IMR-90 (cell line): ENCODE results near the gene ZNF446. TPM values are rescaled to one million over a fixed set of nuclear protein-coding genes. Genes with fewer than 3 reads are reported as not detected.

Experiments used
- ATAC-seq: fragments of 200-7000 bp; cut with Tn5 transposase; 2 replicates; pipeline ENCODE4 v1.9.1; 2020; ENCODE audit warnings: low read depth, mild to moderate bottlenecking, moderate library complexity
- BruUV-seq: library from RNA; stranded (reverse); fragments of 400-500 nt; replicated peaks from 2 replicates; lab custom pipeline; 2021; lab: Mats Ljungman, UMichigan
- CTCF ChIA-PET: fragments of 300-600 bp; formaldehyde crosslinking; extraction: SDS; loops from one replicate; lab custom pipeline; 2021; ENCODE audit warnings: antibody characterized with exemption; lab: Yijun Ruan, JAX
- POLR2A ChIA-PET: fragments of 300-600 bp; sonication (Branson Sonifier 250); formaldehyde crosslinking; loops from one replicate; lab custom pipeline; 2022; ENCODE audit warnings: antibody characterized with exemption; ENCODE audit not compliant: unreplicated experiment; lab: Charles Lee
- DNase-seq: peaks from one replicate; pipeline ENCODE4 v3.0.0; 2013
- H2AFZ ChIP-seq: replicated peaks from 2 replicates; pipeline ENCODE3; 2013; ENCODE audit warnings: low read length, mild to moderate bottlenecking; ENCODE audit not compliant: poor library complexity
- H2AK5ac ChIP-seq: 2 replicates; pipeline ENCODE4 v1.6.1; 2013; ENCODE audit warnings: low read depth, low read length, inconsistent platforms
- H2AK9ac ChIP-seq: replicated peaks from 2 replicates; pipeline ENCODE3; 2013; ENCODE audit warnings: mild to moderate bottlenecking, low read depth, low read length, moderate library complexity; ENCODE audit not compliant: poor library complexity
- H2BK120ac ChIP-seq: 2 replicates; pipeline ENCODE4 v1.6.1; 2013; ENCODE audit warnings: low read depth, low read length, inconsistent platforms
- H2BK15ac ChIP-seq: 3 replicates; pipeline ENCODE4 v1.6.1; 2013; ENCODE audit warnings: low read depth, low read length, inconsistent platforms
- H2BK20ac ChIP-seq: 2 replicates; pipeline ENCODE4 v1.6.1; 2013; ENCODE audit warnings: low read depth, mild to moderate bottlenecking, inconsistent platforms, low read length, moderate library complexity
- H2BK5ac ChIP-seq: 2 replicates; pipeline ENCODE4 v1.6.1; 2013; ENCODE audit warnings: mild to moderate bottlenecking, low read depth, low read length, inconsistent platforms; ENCODE audit not compliant: poor library complexity, severe bottlenecking
- H3K14ac ChIP-seq: replicated peaks from 2 replicates; pipeline ENCODE4 v1.6.1; 2013; ENCODE audit warnings: low read depth, low read length, inconsistent platforms
- H3K18ac ChIP-seq: 2 replicates; pipeline ENCODE4 v1.6.1; 2013; ENCODE audit warnings: low read depth, low read length, control low read depth
- H3K23ac ChIP-seq: 2 replicates; pipeline ENCODE4 v1.6.1; 2013; ENCODE audit warnings: low read depth, low read length, inconsistent platforms
- H3K27ac ChIP-seq: 2 replicates; pipeline ENCODE4 v1.5.1; 2013; ENCODE audit warnings: mild to moderate bottlenecking, control low read depth, low read length; ENCODE audit not compliant: insufficient read depth
- H3K27me3 ChIP-seq: 2 replicates; pipeline ENCODE4 v1.6.1; 2013; ENCODE audit warnings: low read length; ENCODE audit not compliant: control insufficient read depth, insufficient read depth
- H3K36me3 ChIP-seq: 2 replicates; pipeline ENCODE4 v1.6.1; 2013; ENCODE audit warnings: low read length, mixed read lengths; ENCODE audit not compliant: control insufficient read depth, insufficient read depth
- H3K4ac ChIP-seq: 2 replicates; pipeline ENCODE4 v1.6.1; 2013; ENCODE audit warnings: low read depth, low read length, inconsistent platforms
- H3K4me1 ChIP-seq: 2 replicates; pipeline ENCODE4 v1.6.1; 2013; ENCODE audit warnings: low read length, mixed read lengths; ENCODE audit not compliant: control insufficient read depth, insufficient read depth
- H3K4me2 ChIP-seq: 2 replicates; pipeline ENCODE4 v1.6.1; 2013; ENCODE audit warnings: low read depth, mild to moderate bottlenecking, control low read depth, low read length, moderate library complexity
- H3K4me3 ChIP-seq: 2 replicates; pipeline ENCODE4 v1.5.1; 2013; ENCODE audit warnings: low read depth, mild to moderate bottlenecking, control low read depth, low read length, moderate library complexity; ENCODE audit not compliant: insufficient read depth
- H3K56ac ChIP-seq: 2 replicates; pipeline ENCODE4 v1.6.1; 2013; ENCODE audit warnings: low read length, inconsistent platforms; ENCODE audit not compliant: insufficient read depth; ENCODE audit errors: extremely low read depth
- H3K79me1 ChIP-seq, 2 experiments: 2 replicates each; pipeline ENCODE4 v1.6.1; 2013; ENCODE audit warnings: low read length in 2 of 2, inconsistent platforms in 1 of 2, low read depth in 1 of 2
- H3K9ac ChIP-seq: 2 replicates; pipeline ENCODE4 v1.6.1; 2013; ENCODE audit warnings: low read depth, low read length, control low read depth
- H3K9me1 ChIP-seq: 2 replicates; pipeline ENCODE4 v1.6.1; 2013; ENCODE audit warnings: low read length, inconsistent platforms; ENCODE audit not compliant: insufficient read depth
- H3K9me3 ChIP-seq: 2 replicates; pipeline ENCODE4 v1.6.1; 2013; ENCODE audit warnings: low read length; ENCODE audit not compliant: control insufficient read depth, insufficient read depth
- H4K20me1 ChIP-seq: 2 replicates; pipeline ENCODE4 v1.6.1; 2013; ENCODE audit warnings: low read length, inconsistent platforms; ENCODE audit not compliant: insufficient read depth
- H4K5ac ChIP-seq: 2 replicates; pipeline ENCODE4 v1.6.1; 2013; ENCODE audit warnings: mild to moderate bottlenecking, low read depth, low read length, control low read depth
- H4K8ac ChIP-seq, 2 experiments: 2 replicates each; pipeline ENCODE4 v1.6.1; 2013; ENCODE audit warnings: low read depth in 2 of 2, low read length in 2 of 2, control low read depth in 1 of 2, inconsistent platforms in 1 of 2
- H4K91ac ChIP-seq: 2 replicates; pipeline ENCODE4 v1.6.1; 2013; ENCODE audit warnings: low read depth, low read length, inconsistent platforms; ENCODE audit not compliant: insufficient read depth
- BHLHE40 ChIP-seq: fragments of 150-350 bp; IDR thresholded peaks from 2 replicates; pipeline ENCODE4 v1.6.1; 2016; ENCODE audit warnings: mild to moderate bottlenecking, low read depth, low read length
- CEBPB ChIP-seq: IDR thresholded peaks from 2 replicates; pipeline ENCODE4 v1.6.1; 2012; ENCODE audit warnings: low read depth, low read length, improper control_type of control experiment
- CHD1 ChIP-seq: IDR thresholded peaks from 2 replicates; pipeline ENCODE4 v1.6.1; 2012; ENCODE audit warnings: low read depth, low read length, improper control_type of control experiment
- CTCF ChIP-seq: conservative IDR thresholded peaks from 2 replicates; pipeline ENCODE4 v1.5.1; 2012; ENCODE audit warnings: mild to moderate bottlenecking, low read depth, low read length, improper control_type of control experiment
- ELK1 ChIP-seq: fragments of 150-350 bp; IDR thresholded peaks from 2 replicates; pipeline ENCODE4 v1.6.1; 2016; ENCODE audit warnings: low read depth, mild to moderate bottlenecking, low read length, moderate library complexity, borderline replicate concordance
- FOS ChIP-seq: fragments of 150-350 bp; IDR thresholded peaks from 2 replicates; pipeline ENCODE4 v1.6.1; 2016; ENCODE audit warnings: low read depth, low read length
- MAFK ChIP-seq: IDR thresholded peaks from 2 replicates; pipeline ENCODE4 v1.6.1; 2012; ENCODE audit warnings: low read depth, low read length, improper control_type of control experiment
- MAZ ChIP-seq: IDR thresholded peaks from 2 replicates; pipeline ENCODE4 v1.6.1; 2012; ENCODE audit warnings: low read depth, mild to moderate bottlenecking, low read length, improper control_type of control experiment, moderate library complexity, borderline replicate concordance
- MXI1 ChIP-seq: IDR thresholded peaks from 2 replicates; pipeline ENCODE4 v1.6.1; 2012; ENCODE audit warnings: low read depth, mild to moderate bottlenecking, low read length, moderate library complexity, borderline replicate concordance
- NFE2L2 ChIP-seq: fragments of 150-350 bp; IDR thresholded peaks from 2 replicates; pipeline ENCODE4 v1.6.1; 2016; ENCODE audit warnings: low read depth, mild to moderate bottlenecking, low read length
- POLR2A ChIP-seq: IDR thresholded peaks from 2 replicates; pipeline ENCODE4 v1.6.1; 2012; ENCODE audit warnings: mild to moderate bottlenecking, low read depth, low read length
- RAD21 ChIP-seq: IDR thresholded peaks from 2 replicates; pipeline ENCODE4 v1.6.1; 2012; ENCODE audit warnings: low read length, improper control_type of control experiment
- RCOR1 ChIP-seq: IDR thresholded peaks from 2 replicates; pipeline ENCODE4 v1.6.1; 2012; ENCODE audit warnings: mild to moderate bottlenecking, low read length, improper control_type of control experiment; ENCODE audit not compliant: insufficient replicate concordance
- RFX5 ChIP-seq: IDR thresholded peaks from 2 replicates; pipeline ENCODE4 v1.8.0; 2012; ENCODE audit warnings: low read depth, mild to moderate bottlenecking, low read length, moderate library complexity
- SMC3 ChIP-seq: fragments of 150-350 bp; IDR thresholded peaks from 2 replicates; pipeline ENCODE4 v1.6.1; 2016; ENCODE audit warnings: low read depth, mild to moderate bottlenecking, antibody characterized with exemption, low read length, moderate library complexity
- USF2 ChIP-seq: fragments of 150-350 bp; IDR thresholded peaks from 2 replicates; pipeline ENCODE4 v1.6.1; 2017; ENCODE audit warnings: mild to moderate bottlenecking, antibody characterized with exemption, low read length, low read depth
- WGBS, 2 experiments: methylation state at CpG; one replicate each; pipeline versions ENCODE4 v1.1.5 to v1.1.7; 2013; ENCODE audit warnings: missing lambda C conversion rate in 2 of 2; ENCODE audit not compliant: insufficient read length in 1 of 2; ENCODE audit errors: extremely low coverage in 2 of 2; 5-methylcytosine and 5-hydroxymethylcytosine counted together
- dilution Hi-C: fragments of 300-500 bp; cut with HindIII; formaldehyde crosslinking; loops from one replicate; pipeline ENCODE4 v1.14.3; 2018; ENCODE audit warnings: low sequenced_read_pairs; ENCODE audit not compliant: unreplicated experiment
- in situ Hi-C: fragments of 300-500 bp; cut with MboI; formaldehyde crosslinking; loops from 3 replicates; pipeline ENCODE4 v1.14.3; 2019; ENCODE audit warnings: low sequenced_read_pairs, inconsistent platforms, mixed read lengths
- intact Hi-C: fragments of 100-400 bp; cut with micrococcal nuclease; formaldehyde crosslinking; loops from 2 replicates; pipeline ENCODE4 v1.10.0; 2022
- polyA plus RNA-seq, 3 experiments: library from polyadenylated mRNA; depleted of rRNA; stranded (reverse); fragments of >200 nt; gene quantifications; 2 replicates each; pipeline ENCODE4 v1.2.3, GENCODE V29; 2012; ENCODE audit warnings: low replicate concordance in 1 of 3
- total RNA-seq: library from RNA; depleted of rRNA; stranded (reverse); fragments of >200 nt; gene quantifications from 2 replicates; pipeline ENCODE4 v1.2.3, GENCODE V29; 2012

The ZNF446 gene
- total and polyA plus RNA-seq, 2 of the 4 experiments (the other 2 are of a cell fraction), result 4.8 to 6.9 TPM

GRCh38 chr19:58468216-58468839, 7.8 kb upstream of the ZNF446 start:
- DNase-seq (peak; percentile 9), ATAC-seq (no peak)
- Histone ChIP-seq H3K4me1 (peaks cover 7% of the 10 kb centered on the region), H2BK5ac (no peak overlapping the region), H4K5ac (no peak overlapping the region), H2AK5ac (peak overlapping the region; percentile 28), H3K14ac (no peak overlapping the region; the same call in 1 of the 2 replicates), H3K4me2 (no peak overlapping the region; the same call in 1 of the 2 replicates), H3K9ac (no peak overlapping the region), H3K36me3 (peaks cover 27% of the 10 kb centered on the region), H4K8ac (no peak overlapping the region), H4K20me1 (peaks cover 13% of the 10 kb centered on the region), H2AFZ (no peak overlapping the region), H3K23ac (peak overlapping the region; percentile 59; the same call in 1 of the 2 replicates), H3K9me1 (peaks cover 21% of the 10 kb centered on the region), H2BK15ac (no peak overlapping the region), H2BK120ac (no peak overlapping the region), H4K91ac (no peak overlapping the region), H3K9me3 (no peaks in the 10 kb centered on the region), H3K56ac (no peak overlapping the region), H3K79me1 (peaks cover 14 to 34% of the 10 kb centered on the region in 2 experiments; a peak in 3 of 4 replicates), H2AK9ac (peak overlapping the region; percentile 87), H2BK20ac (no peak overlapping the region), H3K4ac (no peak overlapping the region), H3K27ac (no peak overlapping the region; the same call in 1 of the 2 replicates), H3K27me3 (no peaks in the 10 kb centered on the region), H3K18ac (no peak overlapping the region), H3K4me3 (no peak overlapping the region)
- intact Hi-C loops, result no loop called here
- WGBS, 2 experiments, result 74% methylated on average over 5 of the region's 5 CpGs; no CpG with 5 or more reads in 1 of the 2 experiments
- TF ChIP-seq CHD1 (no peak), CEBPB (no peak), MAZ (no peak), NFE2L2 (no peak), RFX5 (no peak), MXI1 (no peak), MAFK (no peak), BHLHE40 (no peak), CTCF (no peak), ELK1 (no peak), POLR2A (no peak), RCOR1 (no peak), SMC3 (no peak), RAD21 (no peak), FOS (no peak), USF2 (no peak)
- no TSS peak for BruUV-seq
- in situ Hi-C loops, result no loop called here
- dilution Hi-C loops, result no loop called here
- ChIA-PET POLR2A (interaction anchor here (0.5 kb wide), 1 partner anchor 18 kb away, joined by 8 read pairs; no protein-coding TSS in a partner anchor), CTCF (no interaction called here)
